Neuronal stem cell (in vitro differentiated cells): Measurements from ENCODE around the gene KDM4B.
A peak's percentile ranks its signal among the peaks of the same experiment; 100 is the strongest.

ENCODE experiments used
- DNase-seq: peaks from one replicate; pipeline ENCODE4 v3.0.0-alpha.2; 2013; ENCODE audit warnings: low spot score
- H2AFZ ChIP-seq: one replicate; pipeline ENCODE4 v1.6.1; 2013; ENCODE audit warnings: mild to moderate bottlenecking, low read length, inconsistent platforms
- H2AK5ac ChIP-seq: 2 replicates; pipeline ENCODE4 v1.6.1; 2013; ENCODE audit warnings: low read depth, mild to moderate bottlenecking, inconsistent platforms, low read length, moderate library complexity, mixed read lengths
- H2BK120ac ChIP-seq: 2 replicates; pipeline ENCODE4 v1.6.1; 2013; ENCODE audit warnings: low read depth, mild to moderate bottlenecking, inconsistent platforms, low read length, moderate library complexity, mixed read lengths
- H2BK12ac ChIP-seq: one replicate; pipeline ENCODE4 v1.6.1; 2013; ENCODE audit warnings: low read length, inconsistent platforms
- H2BK15ac ChIP-seq: 2 replicates; pipeline ENCODE4 v1.6.1; 2013; ENCODE audit warnings: mild to moderate bottlenecking, low read length, inconsistent platforms, mixed read lengths
- H2BK5ac ChIP-seq: one replicate; pipeline ENCODE4 v1.6.1; 2013; ENCODE audit warnings: inconsistent platforms, mild to moderate bottlenecking, low read length, moderate library complexity
- H3K14ac ChIP-seq: one replicate; pipeline ENCODE4 v1.6.1; 2013; ENCODE audit warnings: low read length, inconsistent platforms
- H3K18ac ChIP-seq: 2 replicates; pipeline ENCODE4 v1.6.1; 2013; ENCODE audit warnings: low read length, inconsistent platforms
- H3K23ac ChIP-seq: 2 replicates; pipeline ENCODE4 v1.6.1; 2013; ENCODE audit warnings: low read depth, mild to moderate bottlenecking, mixed read lengths, low read length, inconsistent platforms; ENCODE audit not compliant: poor library complexity
- H3K27ac ChIP-seq: replicated peaks from 3 replicates; pipeline ENCODE4 v1.5.1; 2013; ENCODE audit warnings: low read length, inconsistent platforms
- H3K27me3 ChIP-seq, 3 experiments: 2 replicates each; pipeline ENCODE4 v1.6.1; 2013; ENCODE audit warnings: low read length in 3 of 3, mild to moderate bottlenecking in 2 of 3, inconsistent platforms in 1 of 3, low read depth in 1 of 3, mixed read lengths in 1 of 3, moderate library complexity in 1 of 3; ENCODE audit not compliant: control insufficient read depth in 3 of 3, insufficient read depth in 3 of 3
- H3K36me3 ChIP-seq, 2 donors: replicated peaks in 1 of 2; 2 replicates each; pipeline ENCODE4 v1.6.1; 2013; ENCODE audit warnings: low read length in 2 of 2; ENCODE audit not compliant: control insufficient read depth in 2 of 2, insufficient read depth in 2 of 2
- H3K4ac ChIP-seq: 2 replicates; pipeline ENCODE4 v1.6.1; 2013; ENCODE audit warnings: inconsistent platforms, mild to moderate bottlenecking, low read length, moderate library complexity
- H3K4me1 ChIP-seq, 2 donors: 1 replicate in 1 of 2; 2 replicates in 1 of 2; pipeline ENCODE4 v1.6.1; 2013; ENCODE audit warnings: low read length in 2 of 2, low read depth in 1 of 2; ENCODE audit not compliant: control insufficient read depth in 2 of 2, insufficient read depth in 1 of 2
- H3K4me2 ChIP-seq: one replicate; pipeline ENCODE4 v1.6.1; 2013; ENCODE audit warnings: mild to moderate bottlenecking, low read length, inconsistent platforms; ENCODE audit not compliant: insufficient read depth, poor library complexity, severe bottlenecking
- H3K4me3 ChIP-seq, 2 donors: 2 replicates each; pipeline ENCODE4 v1.5.1; 2013; ENCODE audit warnings: low read length in 2 of 2, mild to moderate bottlenecking in 2 of 2, inconsistent platforms in 1 of 2, moderate library complexity in 1 of 2
- H3K79me1 ChIP-seq: one replicate; pipeline ENCODE4 v1.6.1; 2013; ENCODE audit warnings: low read depth, mild to moderate bottlenecking, inconsistent platforms, low read length, moderate library complexity
- H3K9ac ChIP-seq: one replicate; pipeline ENCODE4 v1.6.1; 2013; ENCODE audit warnings: mild to moderate bottlenecking, low read depth, low read length, inconsistent platforms; ENCODE audit not compliant: poor library complexity
- H3K9me3 ChIP-seq, 2 donors: replicated peaks in 1 of 2; 2 replicates each; pipeline versions ENCODE3 to v1.6.1; 2013; ENCODE audit warnings: low read length in 2 of 2, mild to moderate bottlenecking in 2 of 2, inconsistent platforms in 1 of 2, low read depth in 1 of 2, mixed read lengths in 1 of 2, moderate library complexity in 1 of 2; ENCODE audit not compliant: control insufficient read depth in 2 of 2, insufficient read depth in 1 of 2
- H4K8ac ChIP-seq: one replicate; pipeline ENCODE4 v1.6.1; 2013; ENCODE audit warnings: low read depth, mild to moderate bottlenecking, inconsistent platforms, low read length, moderate library complexity
- H4K91ac ChIP-seq: one replicate; pipeline ENCODE4 v1.6.1; 2013; ENCODE audit warnings: low read length, low read depth, mild to moderate bottlenecking, inconsistent platforms; ENCODE audit not compliant: poor library complexity
- WGBS, 2 donors: extraction: QIAGEN DNeasy Blood & Tissue Kit; methylation state at CpG; one replicate each; pipeline ENCODE4 v1.1.7; 2013; ENCODE audit warnings: missing lambda C conversion rate in 2 of 2, mixed read lengths in 1 of 2; ENCODE audit not compliant: insufficient read length in 2 of 2, insufficient replicate concordance in 1 of 2; ENCODE audit errors: extremely low coverage in 2 of 2; 5-methylcytosine and 5-hydroxymethylcytosine counted together

Gene KDM4B

GRCh38 chr19:4980838-4981680 lies 12.1 kb downstream of the KDM4B start:
- Histone ChIP-seq H3K4me1 (peaks cover 8 to 27% of the 10 kb centered on the region in 2 donors), H3K23ac (peak overlapping the region; percentile 85), H3K4me3 (no peak overlapping the region), H3K79me1 (peaks cover 35% of the 10 kb centered on the region), H3K18ac (peak overlapping the region; percentile 48), H3K9me3 (peaks cover 0 to 1% of the 10 kb centered on the region in 2 donors), H2AK5ac (peak overlapping the region; percentile 63), H2BK120ac (no peak overlapping the region), H2BK5ac (no peak overlapping the region), H3K27me3 (no peaks in the 10 kb centered on the region), H3K4ac (no peak overlapping the region), H4K8ac (no peak overlapping the region), H3K4me2 (no peak overlapping the region), H2AFZ (no peak overlapping the region), H2BK12ac (no peak overlapping the region), H3K36me3 (peaks cover 2 to 24% of the 10 kb centered on the region in 2 donors), H3K9ac (no peak overlapping the region), H3K27ac (no peak overlapping the region), H4K91ac (no peak overlapping the region), H3K14ac (no peak overlapping the region), H2BK15ac (no peak overlapping the region)
- no peak for DNase-seq
- no CpG with 5 or more reads among the region's 27 CpGs for WGBS, 2 donors

GRCh38 chr19:4981681-4981958 lies 12.7 kb downstream of the KDM4B start:
- Histone ChIP-seq H3K79me1 (peaks cover 37% of the 10 kb centered on the region), H3K9me3 (peaks cover 0 to 1% of the 10 kb centered on the region in 2 donors), H3K4me2 (no peak overlapping the region), H3K23ac (peak overlapping the region; percentile 85), H4K8ac (no peak overlapping the region), H3K4me3 (no peak overlapping the region), H3K27me3 (no peaks in the 10 kb centered on the region), H4K91ac (no peak overlapping the region), H2AFZ (no peak overlapping the region), H2BK120ac (no peak overlapping the region), H2BK15ac (no peak overlapping the region), H3K4ac (no peak overlapping the region), H2AK5ac (peak overlapping the region; percentile 63), H3K4me1 (peaks cover 8 to 25% of the 10 kb centered on the region in 2 donors), H3K14ac (no peak overlapping the region), H3K27ac (no peak overlapping the region), H2BK12ac (no peak overlapping the region), H3K18ac (no peak overlapping the region), H3K36me3 (peaks cover 2 to 20% of the 10 kb centered on the region in 2 donors), H2BK5ac (no peak overlapping the region), H3K9ac (no peak overlapping the region)
- DNase-seq, result no peak
- no CpG with 5 or more reads among the region's 3 CpGs for WGBS, 2 donors

- DNase-seq, result no peak
- no CpG with 5 or more reads among the region's 23 CpGs for WGBS, 2 donors
- Histone ChIP-seq H4K91ac (no peak overlapping the region), H2BK15ac (no peak overlapping the region), H3K9me3 (peaks cover 0 to 1% of the 10 kb centered on the region in 2 donors), H3K23ac (peak overlapping the region; percentile 73), H4K8ac (no peak overlapping the region), H2AFZ (no peak overlapping the region), H3K79me1 (peaks cover 34% of the 10 kb centered on the region), H3K36me3 (peaks cover 2 to 4% of the 10 kb centered on the region in 2 donors), H2AK5ac (peak overlapping the region; percentile 61), H3K9ac (peak overlapping the region; percentile 4), H3K4me2 (no peak overlapping the region), H3K27ac (no peak overlapping the region), H2BK12ac (peak overlapping the region; percentile 10), H2BK5ac (no peak overlapping the region), H2BK120ac (no peak overlapping the region), H3K18ac (no peak overlapping the region), H3K4me1 (peaks cover 14 to 16% of the 10 kb centered on the region in 2 donors), H3K4me3 (no peak overlapping the region), H3K27me3 (no peaks in the 10 kb centered on the region), H3K4ac (no peak overlapping the region), H3K14ac (peak overlapping the region; percentile 56)
Measured at GRCh38 chr19:4983346-4984105, 14.6 kb downstream of the KDM4B start.

GRCh38 chr19:4984106-4984380 lies 15.1 kb downstream of the KDM4B start:
- H3K27me3 ChIP-seq, result no peaks in the 10 kb centered on the region
- no peak overlapping the region for H3K14ac ChIP-seq
- H3K36me3 ChIP-seq, result peaks cover 0 to 2% of the 10 kb centered on the region in 2 donors
- DNase-seq, result no peak
- no peak overlapping the region for H3K27ac ChIP-seq
- no peak overlapping the region for H2AFZ ChIP-seq
- peaks cover 0 to 1% of the 10 kb centered on the region in 2 donors for H3K9me3 ChIP-seq
- no peak overlapping the region for H3K4ac ChIP-seq
- no peak overlapping the region for H2BK5ac ChIP-seq
- no peak overlapping the region for H2BK15ac ChIP-seq
- H3K23ac ChIP-seq, result no peak overlapping the region
- H3K4me2 ChIP-seq, result no peak overlapping the region
- no peak overlapping the region for H2AK5ac ChIP-seq
- no peak overlapping the region for H4K91ac ChIP-seq
- no peak overlapping the region for H3K4me3 ChIP-seq
- no peak overlapping the region for H2BK120ac ChIP-seq
- peaks cover 34% of the 10 kb centered on the region for H3K79me1 ChIP-seq
- peaks cover 18 to 20% of the 10 kb centered on the region in 2 donors for H3K4me1 ChIP-seq
- WGBS, 2 donors, result no CpG with 5 or more reads among the region's 7 CpGs
- no peak overlapping the region for H2BK12ac ChIP-seq
- no peak overlapping the region for H3K9ac ChIP-seq
- H4K8ac ChIP-seq, result no peak overlapping the region
- H3K18ac ChIP-seq, result no peak overlapping the region
